ENCODE measurements around the gene STX8.

The STX8 gene

DNA sequence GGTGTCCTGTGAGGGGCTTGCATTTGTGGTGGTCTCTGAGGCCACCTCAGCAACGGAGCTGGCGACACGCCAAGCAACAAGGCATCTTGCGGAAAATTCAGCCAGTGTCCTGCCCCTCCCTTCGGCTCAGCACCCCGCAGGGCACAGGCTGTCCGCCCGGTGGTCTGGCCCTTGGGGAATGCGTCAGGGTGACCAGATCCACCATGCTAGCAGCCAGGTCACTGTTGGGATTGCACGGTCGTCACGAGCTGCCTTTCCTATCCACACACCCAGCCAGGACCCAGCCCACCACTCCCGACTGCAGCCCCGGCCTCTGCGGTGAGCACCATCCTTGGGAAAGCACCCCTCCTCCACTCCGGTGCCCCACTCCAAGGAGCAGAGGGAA, 333.1 kb downstream of the STX8 start:
- Histone ChIP-seq H3K4me1 (ENCODE audit: control insufficient read depth, insufficient read depth, low read length) (peaks cover 44% of the 10 kb centered on the region), H3K9me3 (ENCODE audit: control insufficient read depth, low read length) (no peaks in the 10 kb centered on the region), H3K9ac (ENCODE audit: low read length) (no peak overlapping the region), H3K27me3 (replicated peaks; ENCODE audit: control insufficient read depth, insufficient read depth, low read length) (no peaks in the 10 kb centered on the region), H3K4me3 (ENCODE audit: low read length) (no peak overlapping the region), H3K36me3 (ENCODE audit: control insufficient read depth, insufficient read depth, low read length, severe bottlenecking) (no peaks in the 10 kb centered on the region)
- DNase-seq (ENCODE audit: low read depth): no peak

DNA sequence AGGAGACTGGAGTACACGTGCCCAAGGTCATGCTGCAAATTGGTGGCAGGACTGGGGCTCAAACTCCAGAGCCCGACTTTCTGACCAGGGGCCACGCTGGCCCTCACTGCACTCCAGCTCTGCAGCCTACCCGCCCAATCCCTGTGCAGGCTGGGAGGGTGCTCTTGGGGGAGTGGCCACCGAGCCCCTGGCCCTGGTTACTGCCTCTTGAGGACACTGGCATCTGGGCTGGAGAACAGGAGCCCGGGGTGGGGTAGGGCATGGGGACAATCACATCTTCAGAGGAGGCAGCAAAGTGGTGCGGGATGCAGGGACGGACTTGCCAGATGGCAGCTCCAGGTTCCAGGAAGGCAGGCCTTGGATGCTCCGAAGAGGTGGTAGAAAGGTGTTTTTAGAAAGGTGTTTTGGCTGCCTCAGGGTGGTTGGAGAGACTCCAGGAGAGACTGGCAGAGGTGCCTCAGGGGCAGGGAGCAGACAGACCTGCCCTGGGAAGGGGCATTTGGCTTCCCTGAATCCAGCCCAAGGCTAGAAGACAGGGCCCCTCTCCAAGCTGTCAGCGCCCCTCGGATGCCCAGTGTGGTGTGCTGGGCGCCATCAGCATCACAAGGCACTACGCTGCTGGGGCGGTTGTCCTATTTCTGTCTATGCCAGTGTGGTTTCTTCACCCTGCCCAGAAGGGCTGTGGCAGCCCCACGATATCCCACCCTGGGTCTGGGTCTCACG, 333.7 kb downstream of the STX8 start:
- H3K9me3 ChIP-seq (ENCODE audit: control insufficient read depth, low read length): no peaks in the 10 kb centered on the region
- peaks cover 44% of the 10 kb centered on the region for H3K4me1 ChIP-seq (ENCODE audit: control insufficient read depth, insufficient read depth, low read length)
- DNase-seq (ENCODE audit: low read depth): no peak
- no peaks in the 10 kb centered on the region for H3K27me3 ChIP-seq (replicated peaks; ENCODE audit: control insufficient read depth, insufficient read depth, low read length)
- H3K4me3 ChIP-seq (ENCODE audit: low read length): no peak overlapping the region
- no peak overlapping the region for H3K9ac ChIP-seq (ENCODE audit: low read length)
- H3K36me3 ChIP-seq (ENCODE audit: control insufficient read depth, insufficient read depth, low read length, severe bottlenecking): no peaks in the 10 kb centered on the region

DNA sequence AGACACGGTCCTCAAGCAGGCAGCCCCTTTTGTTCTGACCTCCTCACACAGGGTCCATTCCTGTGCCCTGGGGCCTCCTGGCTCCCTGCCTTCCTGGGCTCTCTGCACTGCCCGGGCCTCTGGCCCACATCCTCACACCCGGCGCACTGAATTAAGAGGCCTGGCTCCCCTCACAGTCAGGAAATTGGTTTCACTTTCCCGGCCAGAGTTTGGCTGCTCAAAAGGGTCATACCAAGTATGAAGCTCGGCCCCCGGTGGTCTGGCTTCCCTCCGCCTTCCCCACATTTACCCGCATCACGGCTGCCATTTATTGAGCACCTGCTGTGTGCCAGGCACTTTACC, 334.3 kb downstream of the STX8 start:
- H3K36me3 ChIP-seq (ENCODE audit: control insufficient read depth, insufficient read depth, low read length, severe bottlenecking): no peaks in the 10 kb centered on the region
- DNase-seq (ENCODE audit: low read depth): no peak
- H3K4me3 ChIP-seq (ENCODE audit: low read length): no peak overlapping the region
- H3K9ac ChIP-seq (ENCODE audit: low read length): peak overlapping the region; percentile 27
- H3K4me1 ChIP-seq (ENCODE audit: control insufficient read depth, insufficient read depth, low read length): peaks cover 44% of the 10 kb centered on the region
- H3K27me3 ChIP-seq (replicated peaks; ENCODE audit: control insufficient read depth, insufficient read depth, low read length): no peaks in the 10 kb centered on the region
- H3K9me3 ChIP-seq (ENCODE audit: control insufficient read depth, low read length): no peaks in the 10 kb centered on the region

GRCh38 chr17:9240659-9241370, 334.8 kb downstream of the STX8 start:
- H3K36me3 ChIP-seq (ENCODE audit: control insufficient read depth, insufficient read depth, low read length, severe bottlenecking): no peaks in the 10 kb centered on the region
- peak overlapping the region; percentile 42 for H3K4me3 ChIP-seq (ENCODE audit: low read length)
- peak overlapping the region; percentile 70 for H3K9ac ChIP-seq (ENCODE audit: low read length)
- H3K9me3 ChIP-seq (ENCODE audit: control insufficient read depth, low read length): no peaks in the 10 kb centered on the region
- peaks cover 44% of the 10 kb centered on the region for H3K4me1 ChIP-seq (ENCODE audit: control insufficient read depth, insufficient read depth, low read length)
- peak; percentile 19 for DNase-seq (ENCODE audit: low read depth)
- H3K27me3 ChIP-seq (replicated peaks; ENCODE audit: control insufficient read depth, insufficient read depth, low read length): no peaks in the 10 kb centered on the region

GRCh38 chr17:9239793-9240658, 335.6 kb downstream of the STX8 start:
- peak; percentile 76 for DNase-seq (ENCODE audit: low read depth)
- peak overlapping the region; percentile 63 for H3K4me3 ChIP-seq (ENCODE audit: low read length)

DNA sequence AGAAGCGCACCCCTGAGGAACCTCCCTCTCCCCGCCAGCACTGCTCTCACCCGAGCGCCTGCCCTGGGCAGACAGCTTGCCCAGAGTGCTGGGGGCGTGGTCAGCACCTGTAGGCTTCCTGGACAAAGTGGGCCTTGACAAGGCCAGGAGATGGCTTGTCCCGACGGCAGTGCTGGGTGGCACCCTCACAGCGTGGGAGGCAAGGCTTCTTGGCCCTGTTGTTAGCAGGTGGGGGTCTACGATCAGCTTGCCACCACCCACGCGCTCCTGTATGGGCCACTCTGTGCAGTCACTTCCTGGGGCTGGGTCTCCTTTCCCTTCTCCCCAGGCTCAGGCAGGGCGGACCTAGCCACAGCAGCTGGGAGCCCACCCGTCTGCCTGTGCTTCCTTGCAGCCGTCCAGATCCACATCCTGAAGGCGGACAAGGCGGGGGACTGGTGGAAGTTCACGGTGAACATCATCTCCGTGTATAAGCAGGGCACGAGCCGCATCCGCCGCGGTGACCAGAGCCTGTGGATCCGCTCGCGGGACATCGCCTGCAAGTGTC, 336.3 kb downstream of the STX8 start:
- no peak for DNase-seq (ENCODE audit: low read depth)
- Histone ChIP-seq H3K9me3 (ENCODE audit: control insufficient read depth, low read length) (no peaks in the 10 kb centered on the region), H3K36me3 (ENCODE audit: control insufficient read depth, insufficient read depth, low read length, severe bottlenecking) (no peaks in the 10 kb centered on the region), H3K4me1 (ENCODE audit: control insufficient read depth, insufficient read depth, low read length) (peaks cover 35% of the 10 kb centered on the region), H3K27me3 (replicated peaks; ENCODE audit: control insufficient read depth, insufficient read depth, low read length) (no peaks in the 10 kb centered on the region), H3K9ac (ENCODE audit: low read length) (peak overlapping the region; percentile 65), H3K4me3 (ENCODE audit: low read length) (peak overlapping the region; percentile 63)

More at GRCh38 chr17:9239793-9240658, 335.6 kb downstream of the STX8 start:
- H3K9me3 ChIP-seq (ENCODE audit: control insufficient read depth, low read length): no peaks in the 10 kb centered on the region
- no peaks in the 10 kb centered on the region for H3K36me3 ChIP-seq (ENCODE audit: control insufficient read depth, insufficient read depth, low read length, severe bottlenecking)
- no peaks in the 10 kb centered on the region for H3K27me3 ChIP-seq (replicated peaks; ENCODE audit: control insufficient read depth, insufficient read depth, low read length)
- H3K9ac ChIP-seq (ENCODE audit: low read length): peak overlapping the region; percentile 70
- peaks cover 42% of the 10 kb centered on the region for H3K4me1 ChIP-seq (ENCODE audit: control insufficient read depth, insufficient read depth, low read length)

- H3K4me1 ChIP-seq (ENCODE audit: control insufficient read depth, insufficient read depth, low read length): peaks cover 28% of the 10 kb centered on the region
- H3K4me3 ChIP-seq (ENCODE audit: low read length): no peak overlapping the region
- H3K27me3 ChIP-seq (replicated peaks; ENCODE audit: control insufficient read depth, insufficient read depth, low read length): no peaks in the 10 kb centered on the region
- no peak for DNase-seq (ENCODE audit: low read depth)
- no peak overlapping the region for H3K9ac ChIP-seq (ENCODE audit: low read length)
- H3K9me3 ChIP-seq (ENCODE audit: control insufficient read depth, low read length): no peaks in the 10 kb centered on the region
- H3K36me3 ChIP-seq (ENCODE audit: control insufficient read depth, insufficient read depth, low read length, severe bottlenecking): no peaks in the 10 kb centered on the region
Observed at GRCh38 chr17:9238340-9239245, 337.0 kb downstream of the STX8 start.

- Histone ChIP-seq H3K27me3 (replicated peaks; ENCODE audit: control insufficient read depth, insufficient read depth, low read length) (no peaks in the 10 kb centered on the region), H3K9ac (ENCODE audit: low read length) (no peak overlapping the region), H3K4me1 (ENCODE audit: control insufficient read depth, insufficient read depth, low read length) (peaks cover 23% of the 10 kb centered on the region), H3K36me3 (ENCODE audit: control insufficient read depth, insufficient read depth, low read length, severe bottlenecking) (no peaks in the 10 kb centered on the region), H3K4me3 (ENCODE audit: low read length) (no peak overlapping the region), H3K9me3 (ENCODE audit: control insufficient read depth, low read length) (no peaks in the 10 kb centered on the region)
- no peak for DNase-seq (ENCODE audit: low read depth)
Observed at GRCh38 chr17:9237661-9238301, 337.8 kb downstream of the STX8 start.

- Histone ChIP-seq H3K27me3 (replicated peaks; ENCODE audit: control insufficient read depth, insufficient read depth, low read length) (no peaks in the 10 kb centered on the region), H3K9ac (ENCODE audit: low read length) (no peak overlapping the region), H3K36me3 (ENCODE audit: control insufficient read depth, insufficient read depth, low read length, severe bottlenecking) (no peaks in the 10 kb centered on the region), H3K9me3 (ENCODE audit: control insufficient read depth, low read length) (no peaks in the 10 kb centered on the region), H3K4me3 (ENCODE audit: low read length) (no peak overlapping the region), H3K4me1 (ENCODE audit: control insufficient read depth, insufficient read depth, low read length) (peaks cover 23% of the 10 kb centered on the region)
- DNase-seq (ENCODE audit: low read depth): no peak
Observed at GRCh38 chr17:9237053-9237410, 338.6 kb downstream of the STX8 start.

Data from adipocyte (in vitro differentiated cells).